IPS DF 4.7 (cell line): ENCODE measurements around the gene TNFAIP8.
"Not testable (repeated sequence)": the region's sequence is repeated elsewhere in the genome, so short reads cannot be mapped to it uniquely, and the experiment has no call there.

ENCODE experiments used
- DNase-seq: peaks from one replicate; pipeline ENCODE4 v3.0.0-alpha.2; 2013; ENCODE audit warnings: low spot score; ENCODE audit errors: extremely low read depth

The TNFAIP8 gene

GRCh38 chr5:119418606-119419100, 62.8 kb downstream of the TNFAIP8 start:
- DNase-seq = no peak

DNA sequence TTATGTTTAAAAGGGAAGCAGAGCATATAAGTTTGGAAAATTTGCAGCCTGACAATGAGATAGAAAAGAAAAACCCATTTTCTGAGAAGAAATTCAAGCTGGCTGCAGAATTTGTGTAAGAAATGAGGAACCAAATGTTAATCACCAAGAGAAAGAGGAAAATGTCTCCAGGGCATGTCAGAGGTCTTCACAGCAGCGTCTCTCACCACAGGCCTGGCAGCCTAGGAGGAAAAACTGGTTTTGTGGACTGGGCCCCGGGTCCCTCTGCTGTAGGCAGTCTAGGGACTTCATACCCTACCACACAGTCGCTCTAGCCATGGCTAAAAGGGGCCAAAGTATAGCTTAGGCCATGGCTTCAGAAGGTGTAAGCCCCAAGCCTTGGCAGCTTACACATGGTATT, 64.3 kb downstream of the TNFAIP8 start:
- DNase-seq = no peak

DNA sequence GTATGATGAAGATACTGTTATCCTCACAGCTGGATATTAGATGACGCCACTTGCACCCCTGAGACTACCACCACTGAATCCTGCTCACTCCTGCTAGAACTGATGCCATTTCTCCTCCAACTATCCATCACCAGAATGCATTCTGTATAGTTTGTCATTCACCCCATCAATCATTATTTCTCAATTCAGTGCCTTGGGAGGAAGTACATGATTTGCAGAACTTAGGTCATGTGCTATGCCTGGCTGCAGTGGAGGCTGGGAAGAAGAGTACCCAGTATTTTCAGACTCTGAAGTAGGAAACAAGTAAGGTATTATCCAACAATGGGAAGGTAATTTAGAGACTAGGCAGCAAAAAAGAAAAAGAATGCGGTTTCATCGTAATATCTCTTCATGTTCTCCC, 70.2 kb downstream of the TNFAIP8 start:
- DNase-seq = no peak

- DNase-seq = no peak
Measured at GRCh38 chr5:119427060-119427459, 71.2 kb downstream of the TNFAIP8 start.

DNA sequence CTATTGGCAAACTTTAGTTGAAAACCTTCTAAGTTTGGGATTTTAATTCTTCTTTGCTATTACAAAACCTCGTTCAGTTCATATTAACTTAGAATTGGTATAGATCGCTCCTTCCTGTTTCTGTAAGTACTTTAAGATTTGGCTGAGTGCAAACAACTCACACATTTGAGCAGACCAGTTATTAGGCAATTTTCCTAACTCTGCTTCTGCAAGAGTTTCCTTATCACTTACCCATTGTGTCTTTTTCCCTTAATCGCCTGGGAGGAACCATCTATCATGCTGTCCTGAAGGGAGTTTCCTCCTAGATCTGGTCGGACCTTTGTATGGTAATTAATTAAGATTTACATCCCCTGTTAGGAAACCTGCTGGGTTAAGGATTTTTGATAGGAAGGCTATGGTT, 71.8 kb downstream of the TNFAIP8 start:
- DNase-seq = not testable (repeated sequence)

DNA sequence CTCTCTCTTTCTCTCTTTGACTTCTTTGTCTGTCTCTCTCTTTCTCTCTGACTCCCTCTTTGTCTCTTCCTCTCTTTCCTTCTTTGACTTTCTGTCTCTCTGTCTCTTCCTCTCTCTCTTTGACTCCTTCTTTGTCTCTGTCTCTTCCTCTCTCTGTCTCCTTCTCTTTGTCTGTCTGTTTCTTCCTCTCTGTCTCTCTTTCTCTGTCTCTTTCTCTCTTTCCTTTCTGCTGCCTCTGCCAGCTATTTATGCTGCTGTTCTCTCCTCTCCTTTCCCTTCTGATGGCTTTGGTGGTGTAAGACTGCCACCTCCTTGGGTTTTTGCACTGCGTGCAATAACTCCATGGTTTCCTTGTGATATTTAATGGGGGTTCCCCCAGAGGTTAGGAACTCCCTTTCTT, 72.3 kb downstream of the TNFAIP8 start:
- DNase-seq = not testable (repeated sequence)

GRCh38 chr5:119428574-119428973, 72.8 kb downstream of the TNFAIP8 start:
- DNase-seq = not testable (repeated sequence)

DNA sequence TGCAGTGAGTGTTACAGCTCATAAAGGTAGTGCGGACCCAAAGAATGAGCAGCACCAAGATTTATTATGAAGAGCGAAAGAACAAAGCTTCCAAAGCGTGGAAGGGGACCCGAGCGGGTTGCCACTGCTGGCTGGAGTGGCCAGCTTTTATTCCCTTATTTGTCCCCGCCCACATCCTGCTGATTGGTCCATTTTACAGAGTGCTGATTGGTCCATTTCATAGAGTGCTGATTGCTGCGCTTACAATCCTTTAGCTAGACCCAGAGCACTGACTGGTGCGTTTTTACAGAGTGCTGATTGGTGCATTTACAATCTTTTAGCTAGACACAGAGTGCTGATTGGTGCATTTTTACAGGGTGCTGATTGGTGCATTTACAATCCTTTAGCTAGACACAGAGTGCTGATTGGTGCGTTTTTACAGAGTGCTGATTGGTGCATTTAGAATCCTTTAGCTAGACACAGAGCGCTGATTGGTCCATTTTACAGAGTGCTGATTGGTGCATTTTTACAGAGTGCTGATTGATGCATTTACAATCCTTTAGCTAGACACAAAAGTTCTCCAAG, 76.9 kb downstream of the TNFAIP8 start:
- not testable (repeated sequence) for DNase-seq

GRCh38 chr5:119435436-119436132, 79.8 kb downstream of the TNFAIP8 start:
- DNase-seq = no peak

GRCh38 chr5:119437785-119438586, 82.2 kb downstream of the TNFAIP8 start:
- DNase-seq = not testable (repeated sequence)

DNA sequence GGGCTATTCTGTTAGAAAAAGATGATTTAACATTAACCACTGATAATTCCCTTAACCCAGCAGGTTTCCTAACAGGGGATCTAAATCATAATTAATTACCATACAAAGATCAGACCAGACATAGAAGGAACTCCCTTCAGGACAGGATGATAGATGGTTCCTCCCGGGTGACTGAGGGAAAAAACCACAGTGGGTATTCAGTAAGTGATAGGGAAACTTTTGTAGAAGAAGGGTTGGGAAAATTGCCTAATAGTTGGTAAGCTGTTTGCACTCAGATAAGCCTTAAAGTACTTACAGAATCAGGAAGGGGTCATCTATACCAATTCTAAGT, 82.7 kb downstream of the TNFAIP8 start:
- DNase-seq = not testable (repeated sequence)

DNA sequence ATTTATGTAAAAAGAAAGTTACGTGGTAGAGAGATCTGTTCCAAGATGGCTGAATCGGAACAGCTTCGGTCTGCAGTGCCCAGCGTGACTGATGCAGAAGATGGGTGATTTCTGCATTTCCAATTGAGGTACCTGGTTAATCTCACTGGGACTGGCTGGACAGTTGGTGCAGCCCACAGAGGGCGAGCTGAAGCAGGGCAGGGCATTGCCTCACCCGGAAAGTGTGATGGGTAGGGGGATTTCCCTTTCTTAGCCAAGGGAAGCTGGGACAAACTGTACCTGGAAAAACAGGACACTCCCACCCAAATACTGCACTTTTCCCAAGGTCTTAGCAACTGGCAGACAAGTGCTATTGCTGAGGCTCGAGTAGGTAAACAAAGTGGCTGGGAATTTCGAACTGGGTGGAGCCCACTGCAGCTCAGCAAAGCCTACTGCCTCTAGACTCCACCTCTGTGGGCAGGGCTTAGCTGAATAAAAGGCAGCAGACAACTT, 83.4 kb downstream of the TNFAIP8 start:
- no peak for DNase-seq

DNA sequence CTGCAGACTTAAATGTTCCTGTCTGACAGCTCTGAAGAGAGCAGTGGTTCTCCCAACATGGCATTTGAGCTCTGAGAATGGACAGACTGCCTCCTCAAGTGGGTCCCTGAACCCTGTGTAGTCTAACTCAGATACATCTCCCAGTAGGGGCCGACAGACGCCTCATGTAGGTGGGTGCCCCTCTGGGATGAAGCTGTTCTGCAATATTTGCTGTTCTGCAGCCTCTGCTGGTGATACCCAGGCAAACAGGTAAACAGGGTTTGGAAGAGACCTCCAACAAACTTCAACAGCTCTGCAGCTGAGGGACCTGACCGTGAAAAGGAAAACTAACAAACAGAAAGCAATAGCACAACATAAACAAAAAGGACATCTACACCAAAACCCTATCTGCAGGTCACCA, 83.8 kb downstream of the TNFAIP8 start:
- DNase-seq = not testable (repeated sequence)

GRCh38 chr5:119444643-119445042, 88.8 kb downstream of the TNFAIP8 start:
- DNase-seq = not testable (repeated sequence)

- no peak for DNase-seq
Measured at GRCh38 chr5:119445544-119445943, 89.7 kb downstream of the TNFAIP8 start.
